GM04504 (cell line): ENCODE data around the gene C1QTNF8.

Experiments
- DNase-seq: peaks from one replicate; pipeline ENCODE4 v3.0.0-alpha.2; 2012; ENCODE audit warnings: low read depth

C1QTNF8 gene, protein sequence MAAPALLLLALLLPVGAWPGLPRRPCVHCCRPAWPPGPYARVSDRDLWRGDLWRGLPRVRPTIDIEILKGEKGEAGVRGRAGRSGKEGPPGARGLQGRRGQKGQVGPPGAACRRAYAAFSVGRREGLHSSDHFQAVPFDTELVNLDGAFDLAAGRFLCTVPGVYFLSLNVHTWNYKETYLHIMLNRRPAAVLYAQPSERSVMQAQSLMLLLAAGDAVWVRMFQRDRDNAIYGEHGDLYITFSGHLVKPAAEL

DNA sequence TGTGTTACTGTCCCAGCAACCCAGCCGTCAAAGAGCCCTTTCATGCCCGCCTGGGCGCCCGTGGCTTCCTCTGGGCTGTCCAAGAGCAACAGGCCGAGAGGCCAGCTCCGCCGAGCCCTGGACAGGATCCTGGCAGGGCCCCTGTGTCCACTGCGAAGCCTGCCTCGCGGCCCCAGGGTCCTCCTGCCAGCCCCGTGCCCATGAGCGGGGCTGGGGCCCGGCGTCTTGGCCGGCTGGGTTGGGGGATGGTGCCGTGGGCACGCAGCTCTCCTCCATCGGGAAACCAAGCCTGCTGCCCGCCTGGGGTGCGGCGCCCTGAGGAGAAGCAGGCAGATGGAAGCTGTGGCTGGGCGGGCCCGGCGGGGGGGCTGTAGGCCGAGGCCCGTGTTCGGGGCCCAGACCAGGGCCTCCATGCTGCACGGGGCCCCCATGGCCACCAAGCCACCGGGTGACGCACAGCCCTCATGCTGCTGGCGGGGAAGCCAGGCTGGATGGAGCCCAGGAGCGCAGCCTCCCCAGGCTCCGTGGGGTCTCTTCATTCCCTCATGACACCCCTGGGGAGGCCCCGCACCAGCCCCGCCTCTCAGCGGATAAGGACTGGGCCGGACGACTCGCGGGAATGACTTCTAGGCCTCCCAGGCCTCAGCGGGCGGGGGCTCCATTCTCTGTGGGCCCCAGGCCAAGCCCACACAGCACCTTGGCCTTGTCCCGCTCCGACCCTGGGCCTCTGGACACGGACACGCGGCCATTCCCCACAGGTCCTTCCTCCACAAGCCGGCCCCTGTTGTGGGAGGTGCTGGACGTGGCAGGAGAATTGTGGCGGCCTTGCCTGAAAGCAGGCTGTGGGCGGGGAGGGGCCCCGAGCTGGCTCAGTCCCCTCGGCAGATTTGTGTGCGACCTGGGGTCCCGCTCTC is at the start of gene C1QTNF8:
TSS of gene C1QTNF8 (minus strand) at position 76 of the 914 bp plus-strand sequence. CDS start 1,322 bp downstream, outside the sequence.
- no peak for DNase-seq

DNA sequence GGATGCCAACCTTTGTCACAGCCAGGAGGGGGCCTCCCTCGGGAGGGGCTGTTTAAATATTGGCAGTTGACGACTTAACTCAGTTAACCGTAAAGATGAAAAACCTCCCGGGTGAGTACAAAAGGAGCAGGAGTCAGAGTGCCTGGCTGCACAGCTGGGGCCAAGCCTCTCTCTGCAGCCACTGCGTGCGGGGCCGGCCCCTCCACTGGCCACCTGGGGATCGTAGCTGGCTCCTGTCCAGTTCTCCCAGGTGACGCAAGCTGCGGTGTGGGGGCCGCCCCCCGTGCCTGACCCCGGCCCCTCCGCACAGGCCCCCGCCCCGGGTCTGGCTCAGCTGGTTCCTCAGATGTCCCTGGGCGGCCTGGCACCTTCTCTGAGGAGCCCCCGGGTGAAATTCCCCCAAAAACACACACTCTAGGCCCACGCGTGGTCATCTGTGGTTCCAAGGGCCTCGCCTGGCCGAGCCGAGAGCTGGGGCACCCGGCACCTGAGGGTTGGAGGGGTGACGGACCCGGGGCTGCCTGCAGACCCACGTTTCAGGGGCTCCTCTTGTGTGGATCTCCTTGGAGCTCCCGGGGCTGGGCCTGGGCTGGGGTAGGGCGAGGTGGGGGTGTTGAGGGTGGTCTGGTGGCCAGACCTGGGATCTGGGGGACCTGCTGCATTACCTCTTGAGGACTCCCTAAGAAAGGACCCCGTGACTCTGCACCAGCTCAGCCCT is 49.5 kb upstream of the C1QTNF8 start:
- no peak for DNase-seq

- DNase-seq: no peak
These were observed 48.7 kb upstream of the C1QTNF8 start for GRCh38 chr16:1144476-1145382.

GRCh38 chr16:1143761-1144450 is 47.9 kb upstream of the C1QTNF8 start:
- no peak for DNase-seq

DNA sequence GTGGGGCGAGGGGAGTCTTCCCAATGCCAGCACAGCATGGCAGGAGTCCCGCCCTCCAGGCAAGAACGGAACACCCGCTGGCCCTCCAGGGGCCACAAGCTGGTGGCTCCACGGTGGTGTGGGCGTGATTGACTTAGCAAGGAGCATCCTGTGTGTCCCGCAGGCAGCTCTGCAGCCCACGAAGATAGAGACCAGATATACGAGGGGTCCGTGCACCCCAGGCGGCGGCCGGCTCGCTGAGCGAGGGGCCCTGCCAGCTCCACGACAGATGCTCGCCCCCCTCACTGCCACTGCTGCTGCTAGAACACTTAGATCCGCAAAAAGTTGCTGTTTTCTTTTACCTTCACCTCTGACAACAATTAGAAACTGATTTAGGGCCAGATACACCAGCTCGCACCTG is 46.9 kb upstream of the C1QTNF8 start:
- DNase-seq: no peak

DNA sequence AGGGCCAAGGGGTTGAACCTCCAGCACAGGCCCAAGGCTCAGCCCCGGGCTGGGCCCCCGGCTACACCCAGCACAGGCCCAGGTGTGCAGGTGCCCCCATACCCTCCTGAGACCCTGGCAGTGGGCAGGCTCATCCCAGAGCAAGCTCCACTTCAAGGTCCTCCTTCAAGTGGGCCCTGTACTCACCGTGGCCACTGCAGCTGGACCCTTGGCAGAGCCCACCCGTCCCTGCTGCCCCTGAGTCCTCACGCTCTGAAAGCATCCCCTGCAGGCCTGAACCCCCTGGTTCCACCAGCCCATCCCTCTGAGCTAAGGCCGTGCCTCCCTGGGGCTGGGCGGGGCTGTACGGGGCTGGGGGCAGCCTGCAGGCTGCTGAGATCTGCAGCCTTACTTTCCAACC is 45.7 kb upstream of the C1QTNF8 start:
- no peak for DNase-seq

- DNase-seq: no peak
These were observed 45.1 kb upstream of the C1QTNF8 start for GRCh38 chr16:1141191-1141590.

- DNase-seq: no peak
These were observed 44.6 kb upstream of the C1QTNF8 start for GRCh38 chr16:1140582-1141162.

- no peak for DNase-seq
These were observed 41.6 kb upstream of the C1QTNF8 start for GRCh38 chr16:1137604-1138003.

DNA sequence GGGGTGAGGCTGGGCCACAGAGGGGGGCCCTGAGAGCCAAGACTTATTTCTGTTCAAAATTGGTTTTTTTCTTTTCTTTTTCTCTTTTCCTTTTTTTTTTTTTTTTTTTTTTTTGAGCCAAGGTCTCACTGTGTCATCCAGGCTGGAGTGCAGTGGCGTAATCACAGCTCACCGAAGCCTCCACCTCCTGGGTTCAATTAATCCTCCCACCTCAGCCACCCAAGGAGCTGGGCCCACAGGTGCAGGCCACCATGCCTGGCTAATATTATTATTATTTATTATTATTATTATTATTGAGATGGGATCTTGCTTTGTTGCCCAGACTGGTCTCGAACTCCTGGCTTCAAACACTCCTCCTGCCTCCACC is 39.4 kb upstream of the C1QTNF8 start:
- no peak for DNase-seq

GRCh38 chr16:1134776-1135458 is 38.9 kb upstream of the C1QTNF8 start:
- DNase-seq: no peak

GRCh38 chr16:1133810-1134520 is 37.9 kb upstream of the C1QTNF8 start:
- no peak for DNase-seq

GRCh38 chr16:1133271-1133670 is 37.2 kb upstream of the C1QTNF8 start:
- no peak for DNase-seq

DNA sequence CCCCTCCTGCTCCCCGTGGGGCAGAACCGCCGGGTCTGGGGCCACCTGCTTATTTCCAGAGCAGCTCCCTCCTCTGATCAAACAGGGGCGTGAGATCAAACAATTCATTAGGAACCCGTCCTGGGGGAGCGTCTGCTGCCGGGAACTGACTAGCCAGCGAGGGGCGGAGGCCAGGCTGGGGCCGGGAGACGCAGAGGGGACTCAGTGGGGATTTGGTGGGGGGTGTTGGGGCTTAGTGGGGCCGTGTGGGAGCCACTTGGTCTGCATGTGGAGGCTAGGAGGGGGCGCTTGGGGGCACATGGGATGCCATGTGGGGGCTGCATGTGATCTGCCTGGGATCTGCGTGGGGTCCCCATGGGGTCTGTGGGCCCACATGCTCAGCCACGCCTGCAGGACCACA is 36.4 kb upstream of the C1QTNF8 start:
- DNase-seq: no peak

DNA sequence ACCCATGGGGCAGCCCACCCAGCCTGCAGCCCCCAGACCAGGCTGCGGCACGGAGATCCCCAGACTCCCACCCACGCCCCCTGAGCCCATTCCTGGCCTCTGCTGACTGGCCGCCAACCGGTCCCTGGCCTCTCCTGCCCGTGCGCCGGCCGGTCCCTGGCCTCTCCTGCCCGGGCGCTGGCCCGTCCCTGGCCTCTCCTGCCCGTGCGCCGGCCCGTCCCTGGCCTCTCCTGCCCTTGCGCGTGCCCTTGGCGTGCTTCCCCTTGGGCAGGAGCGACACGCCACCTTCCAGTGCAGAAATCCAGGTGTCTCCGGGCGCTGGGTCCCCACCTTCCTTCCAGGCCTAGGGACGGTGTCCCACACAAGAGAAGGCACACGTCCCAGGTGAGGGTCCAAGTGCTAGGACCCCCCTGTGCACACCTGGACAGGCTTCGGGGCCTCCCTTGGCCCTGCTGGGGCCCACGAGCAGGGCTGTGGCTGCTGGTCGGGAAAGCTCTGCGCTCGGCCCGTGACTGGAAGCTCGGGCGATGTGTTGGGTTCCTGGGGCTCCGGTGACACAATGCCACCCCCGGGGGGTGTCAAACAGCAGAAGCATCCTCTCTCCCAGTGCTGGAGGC is 35.4 kb upstream of the C1QTNF8 start:
- DNase-seq: no peak

DNA sequence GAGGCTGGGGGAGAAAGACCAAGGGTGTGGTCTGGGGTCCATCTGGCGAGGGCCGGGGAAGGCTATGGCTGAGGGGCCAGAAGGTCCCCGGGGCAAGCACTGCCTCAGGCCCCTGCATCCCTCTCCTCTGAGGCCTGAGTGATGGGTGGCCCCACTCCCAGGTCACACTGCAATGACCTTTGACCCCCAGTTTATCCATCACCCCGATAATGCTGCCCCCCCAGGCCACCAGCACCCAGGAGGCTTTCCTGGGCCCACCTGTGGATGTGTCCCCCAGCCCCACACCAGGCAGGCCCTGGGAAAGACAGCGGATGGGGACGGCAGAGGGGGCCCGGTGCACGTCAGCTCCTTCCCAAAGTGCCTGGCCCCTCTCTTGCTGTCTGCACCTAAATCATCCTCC is 34.3 kb upstream of the C1QTNF8 start:
- DNase-seq: no peak

DNA sequence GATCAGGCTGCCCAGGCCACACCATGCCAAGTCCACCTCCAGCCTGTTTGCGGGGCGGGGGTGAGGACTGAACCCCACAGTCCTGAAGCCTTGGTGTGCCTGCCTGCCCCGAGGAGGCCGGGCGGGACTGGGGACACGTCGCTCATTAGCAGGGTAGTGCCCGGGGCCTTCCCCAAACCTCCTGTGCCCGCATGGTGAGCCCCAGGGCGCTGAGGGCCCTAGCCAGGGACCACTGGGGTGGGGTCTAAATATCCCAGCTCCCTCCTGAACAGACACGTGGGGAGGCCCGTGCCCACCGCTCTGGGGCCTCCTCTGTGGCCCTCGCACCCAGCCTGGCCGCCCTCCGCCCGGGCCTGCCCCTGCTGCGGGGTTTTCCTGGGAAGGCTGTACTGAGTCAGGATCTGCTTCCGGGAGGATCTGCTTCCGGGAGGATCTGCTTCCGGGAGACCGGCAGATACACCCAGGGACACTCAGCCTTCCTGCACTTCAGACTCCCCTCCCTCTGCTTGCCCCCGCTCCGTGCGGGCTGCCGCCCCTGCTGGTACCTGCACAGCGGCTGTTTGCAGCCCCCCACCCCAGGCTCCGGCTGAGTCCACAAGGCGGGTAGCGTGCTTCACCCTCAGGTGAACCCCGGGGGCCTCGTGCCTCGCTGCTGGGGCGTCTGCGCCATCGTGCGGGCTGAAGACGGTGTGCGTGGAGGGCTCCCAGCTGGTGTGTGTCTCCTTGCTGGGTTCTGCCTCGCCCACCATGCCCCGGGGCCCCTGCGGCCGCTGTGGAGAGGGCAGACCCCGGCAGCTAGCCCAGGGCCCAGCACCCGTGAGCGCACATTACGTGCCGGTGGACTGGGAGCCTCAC is 33.3 kb upstream of the C1QTNF8 start:
- no peak for DNase-seq
